Measurements from ENCODE around the gene ASB3. TPM values are rescaled to one million over a fixed set of nuclear protein-coding genes. Genes with fewer than 3 reads are reported as not detected.

The ASB3 gene
- total and polyA plus RNA-seq, 9 of the 15 experiments (the other 6 are each of a cell fraction or from before 2014, with no cell fraction given): 13.6 to 35.3 (median 18.7) TPM

DNA sequence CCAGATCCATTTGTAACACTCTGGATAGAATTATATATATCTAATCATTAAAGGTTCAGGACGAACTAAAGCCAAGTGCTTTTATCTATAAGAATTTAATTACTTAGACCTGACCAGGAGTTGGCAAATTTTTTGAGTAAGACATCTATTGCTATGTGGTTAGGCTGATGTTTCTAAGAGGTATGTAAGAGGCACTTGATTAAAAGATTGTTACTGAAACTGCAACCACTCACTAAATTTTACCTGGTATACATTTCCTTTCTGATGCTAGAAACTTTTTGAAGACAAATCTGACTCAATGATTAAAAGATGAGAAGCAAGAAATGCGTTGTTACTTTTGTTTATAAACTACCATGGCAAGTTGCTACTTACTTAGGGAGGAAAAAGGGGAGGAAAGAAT, 95.9 kb downstream of the ASB3 start:
- TF ChIP-seq SIX5 (IDR thresholded peaks at IDR 0.05; ENCODE audit: borderline replicate concordance in 1 of 2, insufficient read depth in 1 of 2, low read depth in 1 of 2, low read length in 2 of 2): no peak
- no peak for TF ChIP-seq ZNF583 (CRISPR knock-in tag; IDR thresholded peaks at IDR 0.05)
- TF ChIP-seq, protein P1, sequence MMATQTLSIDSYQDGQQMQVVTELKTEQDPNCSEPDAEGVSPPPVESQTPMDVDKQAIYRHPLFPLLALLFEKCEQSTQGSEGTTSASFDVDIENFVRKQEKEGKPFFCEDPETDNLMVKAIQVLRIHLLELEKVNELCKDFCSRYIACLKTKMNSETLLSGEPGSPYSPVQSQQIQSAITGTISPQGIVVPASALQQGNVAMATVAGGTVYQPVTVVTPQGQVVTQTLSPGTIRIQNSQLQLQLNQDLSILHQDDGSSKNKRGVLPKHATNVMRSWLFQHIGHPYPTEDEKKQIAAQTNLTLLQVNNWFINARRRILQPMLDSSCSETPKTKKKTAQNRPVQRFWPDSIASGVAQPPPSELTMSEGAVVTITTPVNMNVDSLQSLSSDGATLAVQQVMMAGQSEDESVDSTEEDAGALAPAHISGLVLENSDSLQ (IDR thresholded peaks at IDR 0.05): no peak
- no peak for TF ChIP-seq NCOA4 (IDR thresholded peaks at IDR 0.05; ENCODE audit: partially characterized antibody)
- no peak for TF ChIP-seq HSF4 (CRISPR knock-in tag; IDR thresholded peaks at IDR 0.05; ENCODE audit: borderline replicate concordance)
- no peak for TF ChIP-seq MXI1 (IDR thresholded peaks at IDR 0.05; ENCODE audit: low read depth, low read length)
- no peak for TF ChIP-seq PHF8 (IDR thresholded peaks at IDR 0.05; ENCODE audit: borderline replicate concordance, low read length)
- TF ChIP-seq SLC30A9 (CRISPR knock-in tag; IDR thresholded peaks at IDR 0.05): no peak
- TF ChIP-seq FIP1L1 (IDR thresholded peaks at IDR 0.05; ENCODE audit: low read depth, low read length, poor library complexity, severe bottlenecking): no peak
- TF ChIP-seq PCBP1 (IDR thresholded peaks at IDR 0.05; ENCODE audit: low read depth, low read length, poor library complexity, severe bottlenecking): no peak
- TF ChIP-seq ZNF408 (CRISPR knock-in tag; IDR thresholded peaks at IDR 0.05; ENCODE audit: low read depth): no peak
- TF ChIP-seq, protein P2, sequence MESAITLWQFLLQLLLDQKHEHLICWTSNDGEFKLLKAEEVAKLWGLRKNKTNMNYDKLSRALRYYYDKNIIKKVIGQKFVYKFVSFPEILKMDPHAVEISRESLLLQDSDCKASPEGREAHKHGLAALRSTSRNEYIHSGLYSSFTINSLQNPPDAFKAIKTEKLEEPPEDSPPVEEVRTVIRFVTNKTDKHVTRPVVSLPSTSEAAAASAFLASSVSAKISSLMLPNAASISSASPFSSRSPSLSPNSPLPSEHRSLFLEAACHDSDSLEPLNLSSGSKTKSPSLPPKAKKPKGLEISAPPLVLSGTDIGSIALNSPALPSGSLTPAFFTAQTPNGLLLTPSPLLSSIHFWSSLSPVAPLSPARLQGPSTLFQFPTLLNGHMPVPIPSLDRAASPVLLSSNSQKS (CRISPR knock-in tag; IDR thresholded peaks at IDR 0.05): no peak
- TF ChIP-seq RBM22 (IDR thresholded peaks at IDR 0.05; ENCODE audit: low read depth, low read length, poor library complexity, severe bottlenecking): no peak
- no peak for TF ChIP-seq ZNF140 (CRISPR knock-in tag; IDR thresholded peaks at IDR 0.05)
- TF ChIP-seq, protein P3, sequence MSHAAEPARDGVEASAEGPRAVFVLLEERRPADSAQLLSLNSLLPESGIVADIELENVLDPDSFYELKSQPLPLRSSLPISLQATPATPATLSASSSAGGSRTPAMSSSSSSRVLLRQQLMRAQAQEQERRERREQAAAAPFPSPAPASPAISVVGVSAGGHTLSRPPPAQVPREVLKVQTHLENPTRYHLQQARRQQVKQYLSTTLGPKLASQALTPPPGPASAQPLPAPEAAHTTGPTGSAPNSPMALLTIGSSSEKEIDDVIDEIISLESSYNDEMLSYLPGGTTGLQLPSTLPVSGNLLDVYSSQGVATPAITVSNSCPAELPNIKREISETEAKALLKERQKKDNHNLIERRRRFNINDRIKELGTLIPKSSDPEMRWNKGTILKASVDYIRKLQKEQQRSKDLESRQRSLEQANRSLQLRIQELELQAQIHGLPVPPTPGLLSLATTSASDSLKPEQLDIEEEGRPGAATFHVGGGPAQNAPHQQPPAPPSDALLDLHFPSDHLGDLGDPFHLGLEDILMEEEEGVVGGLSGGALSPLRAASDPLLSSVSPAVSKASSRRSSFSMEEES (CRISPR knock-in tag; IDR thresholded peaks at IDR 0.05): no peak
- no peak for TF ChIP-seq FUS (optimal IDR thresholded peaks at IDR 0.05; ENCODE audit: low read depth, low read length)
- H2AFZ ChIP-seq (ENCODE audit: low read depth, low read length): no peak overlapping the region
- no peaks in the 10 kb centered on the region for H3K27me3 ChIP-seq (ENCODE audit: control insufficient read depth in 2 of 2, insufficient read depth in 2 of 2, low read length in 2 of 2)
- ATAC-seq (no peak), DNase-seq (ENCODE audit: extremely low read depth in 1 of 4, low spot score in 3 of 4) (no peak), FAIRE-seq (no peak)
- in situ Hi-C loops (cut with MboI) (no loop called here), intact Hi-C loops (cut with micrococcal nuclease) (no loop called here)
- H3K9ac ChIP-seq (ENCODE audit: insufficient read depth in 1 of 2, low read depth in 2 of 2, low read length in 2 of 2): no peak overlapping the region
- ChIA-PET CTCF (ENCODE audit: low intra/inter-chr PET ratio) (no interaction called here), POLR2A (no interaction called here)
- no peaks in the 10 kb centered on the region for H3K9me1 ChIP-seq (ENCODE audit: control insufficient read depth, insufficient read depth, low read length)
- H3K79me2 ChIP-seq (ENCODE audit: control insufficient read depth, insufficient read depth, low read length): no peaks in the 10 kb centered on the region
- H3K36me3 ChIP-seq (ENCODE audit: control insufficient read depth, insufficient read depth, low read length): peaks cover 9% of the 10 kb centered on the region; the same call in 2 of the 3 replicates
- no peak overlapping the region for H3K4me2 ChIP-seq (ENCODE audit: insufficient read depth, low read length)
- 47% methylated on average over 2 of the region's 2 CpGs for WGBS (ENCODE audit: insufficient coverage, low coverage, missing lambda C conversion rate)
- no TSS peak for BruUV-seq (replicated peaks)
- no peaks in the 10 kb centered on the region for H3K9me3 ChIP-seq (replicated peaks; ENCODE audit: control insufficient read depth, insufficient read depth, low read depth, low read length)
- no peak overlapping the region for H3K27ac ChIP-seq (ENCODE audit: extremely low read depth, low read depth, low read length)
- no peaks in the 10 kb centered on the region for H4K20me1 ChIP-seq (replicated peaks; ENCODE audit: control insufficient read depth, insufficient read depth, low read length)
- H3K4me1 ChIP-seq (replicated peaks in 1 of 2; ENCODE audit: control insufficient read depth in 2 of 2, insufficient read depth in 2 of 2, low read length in 2 of 2): no peaks in the 10 kb centered on the region
- H3K4me3 ChIP-seq: no peak overlapping the region
